A549 (cell line): ENCODE measurements around the gene ZNF335. TPM values are rescaled to one million over a fixed set of nuclear protein-coding genes. Genes with fewer than 3 reads are reported as not detected.
A peak's percentile ranks its signal among the peaks of the same experiment; 100 is the strongest.

Experiments used
- ATAC-seq, 2 experiments: fragments of 200-7000 bp in 1 of 2; fragments of >200 bp in 1 of 2; cut with Nextera tagmentation in 1 of 2; cut with Tn5 transposase in 1 of 2; 3 replicates each; pipeline versions ENCODE4 v1.8.0 to v1.9.1; 2018 to 2020; ENCODE audit warnings: mild to moderate bottlenecking in 1 of 2, moderate library complexity in 1 of 2
- CTCF ChIA-PET: fragments of 300-600 bp; sonication (Branson Sonifier 250); formaldehyde crosslinking; extraction: SDS; loops from one replicate; lab custom pipeline; 2021; ENCODE audit warnings: antibody characterized with exemption, inconsistent platforms; lab: Yijun Ruan, JAX
- POLR2A ChIA-PET: fragments of 350-600 bp; formaldehyde crosslinking; extraction: SDS; loops from one replicate; lab custom pipeline; 2021; ENCODE audit warnings: antibody characterized with exemption, inconsistent platforms; lab: Yijun Ruan, JAX
- DNase-seq, 2 experiments: peaks; one replicate each; pipeline versions ENCODE4 v3.0.0 to v3.0.0-alpha.2; 2011 to 2016; ENCODE audit warnings: low read depth in 1 of 2, low spot score in 1 of 2
- FAIRE-seq: peaks from 2 replicates; lab custom pipeline; 2011; peaks lifted over from hg19 to GRCh38; lab: Jason Lieb, UNC
- H3K27ac ChIP-seq, 2 experiments: fragments of >200 bp; sonication (Bioruptor Twin); formaldehyde crosslinking; 3 replicates each; pipeline ENCODE4 v1.5.1; 2016 to 2017
- H3K4me1 ChIP-seq: fragments of >200 bp; sonication (Bioruptor Twin); formaldehyde crosslinking; 3 replicates; pipeline ENCODE4 v1.6.1; 2016
- H3K4me2 ChIP-seq: fragments of >200 bp; sonication (Bioruptor Twin); formaldehyde crosslinking; 3 replicates; pipeline ENCODE4 v1.6.1; 2016
- H3K4me3 ChIP-seq: fragments of >200 bp; sonication (Bioruptor Twin); formaldehyde crosslinking; 3 replicates; pipeline ENCODE4 v1.5.1; 2016
- H3K9me3 ChIP-seq: fragments of >200 bp; sonication (Bioruptor Twin); formaldehyde crosslinking; 3 replicates; pipeline ENCODE4 v1.6.1; 2016
- BCL3 ChIP-seq: fragments of >200 bp; sonication (Bioruptor Twin); formaldehyde crosslinking; IDR thresholded peaks from 3 replicates; pipeline ENCODE4 v1.6.1; 2016
- BHLHE40 ChIP-seq: IDR thresholded peaks from 2 replicates; pipeline ENCODE4 v1.6.1; 2012; ENCODE audit warnings: low read depth, low read length, inconsistent platforms
- CBX8 ChIP-seq: fragments of 200-600 bp; sonication (generic); IDR thresholded peaks from 2 replicates; pipeline ENCODE4 v1.6.1; 2016
- CEBPB ChIP-seq, 2 experiments: fragments of >200 bp in 1 of 2; sonication (Bioruptor Twin) in 1 of 2; formaldehyde crosslinking in 1 of 2; IDR thresholded peaks; 2 replicates each; pipeline ENCODE4 v1.6.1; 2012 to 2016
- CHD2 ChIP-seq: fragments of 150-350 bp; IDR thresholded peaks from 2 replicates; pipeline ENCODE4 v1.6.1; 2014; ENCODE audit warnings: low read length; ENCODE audit not compliant: partially characterized antibody
- CTCF ChIP-seq: fragments of >200 bp; sonication (Bioruptor Twin); formaldehyde crosslinking; IDR thresholded peaks from 3 replicates; pipeline ENCODE4 v1.5.1; 2016
- E2F6 ChIP-seq: IDR thresholded peaks from 2 replicates; pipeline ENCODE4 v1.6.1; 2012; ENCODE audit warnings: low read depth, borderline replicate concordance
- EHF ChIP-seq: fragments of 250-450 bp; sonication (Bioruptor Pico); IDR thresholded peaks from 2 replicates; pipeline ENCODE4 v1.5.0; 2020; ENCODE audit warnings: mild to moderate bottlenecking
- EP300 ChIP-seq, 2 experiments: fragments of >200 bp; sonication (Bioruptor Twin); formaldehyde crosslinking; IDR thresholded peaks; 2 replicates in 1 of 2; 3 replicates in 1 of 2; pipeline ENCODE4 v1.6.1; 2016 to 2017
- FOSL2 ChIP-seq, 2 experiments: fragments of 450-650 bp in 1 of 2; fragments of >200 bp in 1 of 2; sonication (Bioruptor Twin) in 1 of 2; formaldehyde crosslinking; IDR thresholded peaks; 2 replicates each; pipeline versions ENCODE4 v1.5.0 to v1.6.1; 2016 to 2020; ENCODE audit warnings: mild to moderate bottlenecking in 1 of 2, moderate library complexity in 1 of 2
- FOXS1 ChIP-seq: fragments of 250-450 bp; sonication (Bioruptor Pico); IDR thresholded peaks from 2 replicates; pipeline ENCODE4 v1.5.0; 2020; ENCODE audit warnings: mild to moderate bottlenecking, moderate library complexity
- GATA3 ChIP-seq: IDR thresholded peaks from 2 replicates; pipeline ENCODE4 v1.6.1; 2012; ENCODE audit warnings: borderline replicate concordance
- HDAC2 ChIP-seq: fragments of 200-600 bp; sonication (generic); IDR thresholded peaks from 2 replicates; pipeline ENCODE4 v1.6.1; 2016
- HES2 ChIP-seq: fragments of >200 bp; sonication (Bioruptor Twin); formaldehyde crosslinking; IDR thresholded peaks from 2 replicates; pipeline ENCODE4 v1.6.1; 2016
- KDM5A ChIP-seq: fragments of 200-600 bp; sonication (generic); IDR thresholded peaks from 2 replicates; pipeline ENCODE4 v1.6.1; 2016; ENCODE audit warnings: antibody characterized with exemption, mild to moderate bottlenecking
- MAFK ChIP-seq: fragments of 450-650 bp; IDR thresholded peaks from 2 replicates; pipeline ENCODE4 v1.6.1; 2014; ENCODE audit not compliant: partially characterized antibody
- MAX ChIP-seq: IDR thresholded peaks from 2 replicates; pipeline ENCODE4 v1.6.1; 2012
- NFE2L2 ChIP-seq: fragments of 150-350 bp; conservative IDR thresholded peaks from 2 replicates; pipeline ENCODE4 v1.6.1; 2014; ENCODE audit warnings: low read length
- NPAS2 ChIP-seq: fragments of 250-450 bp; sonication (Bioruptor Pico); IDR thresholded peaks from 2 replicates; pipeline ENCODE4 v1.8.0; 2022; ENCODE audit warnings: mild to moderate bottlenecking, moderate library complexity, borderline replicate concordance
- RFX5 ChIP-seq: fragments of 450-650 bp; IDR thresholded peaks from 2 replicates; pipeline ENCODE4 v1.7.1; 2014; ENCODE audit warnings: antibody characterized with exemption, mild to moderate bottlenecking, moderate library complexity
- RNF2 ChIP-seq: fragments of 200-600 bp; sonication (generic); IDR thresholded peaks from 2 replicates; pipeline ENCODE4 v1.6.1; 2016; ENCODE audit warnings: low read depth, mild to moderate bottlenecking, antibody characterized with exemption, moderate library complexity, borderline replicate concordance
- SMC3 ChIP-seq: fragments of >200 bp; sonication (Bioruptor Twin); formaldehyde crosslinking; IDR thresholded peaks from 3 replicates; pipeline ENCODE4 v1.6.1; 2018; ENCODE audit warnings: inconsistent platforms
- SREBF2 ChIP-seq: fragments of 450-650 bp; IDR thresholded peaks from 2 replicates; pipeline ENCODE4 v1.6.1; 2014; ENCODE audit warnings: mild to moderate bottlenecking, moderate library complexity
- TP53 ChIP-seq: fragments of 250-450 bp; sonication (Bioruptor Pico); IDR thresholded peaks from 2 replicates; pipeline ENCODE4 v1.5.0; 2021; ENCODE audit warnings: mild to moderate bottlenecking, moderate library complexity
- ZC3H11A ChIP-seq: fragments of 450-650 bp; IDR thresholded peaks from 2 replicates; pipeline ENCODE4 v1.6.1; 2014; ENCODE audit warnings: antibody characterized with exemption, mild to moderate bottlenecking
- ZFP36 ChIP-seq: fragments of 450-650 bp; IDR thresholded peaks from 2 replicates; pipeline ENCODE4 v1.6.1; 2014; ENCODE audit warnings: borderline replicate concordance; ENCODE audit not compliant: partially characterized antibody
- WGBS: methylation state at CpG from one replicate; pipeline ENCODE4 v1.1.6; 2017; ENCODE audit errors: missing lambda C conversion rate; 5-methylcytosine and 5-hydroxymethylcytosine counted together
- polyA plus RNA-seq, 4 experiments: library from polyadenylated mRNA; depleted of rRNA in 3 of 4; stranded (reverse); fragments of >200 nt; fragmentation: RNase III in 1 of 4; extraction: RNeasy Plus Mini Kit Qiagen cat#74134 plus additional on column Dnase treatment in 1 of 4; gene quantifications; 2 replicates in 3 of 4; 3 replicates in 1 of 4; pipeline ENCODE4 v1.2.3, GENCODE V29; 2011 to 2017

ZNF335 gene
- polyA plus RNA-seq, 2 of the 4 experiments (the other 2 are of a cell fraction) = 7.3 to 9.3 TPM

- no peak for TF ChIP-seq HES2
- no peak for TF ChIP-seq BHLHE40
- TF ChIP-seq CHD2 = no peak
- no peak for TF ChIP-seq RFX5
- TF ChIP-seq SREBF2 = no peak
- no peak for TF ChIP-seq MAX
- TF ChIP-seq FOSL2 (IDR thresholded peaks at IDR 0.05) = no peak
- peak; percentile 83 for TF ChIP-seq FOSL2 (CRISPR knock-in tag; IDR thresholded peaks at IDR 0.05)
- TF ChIP-seq EP300 (IDR thresholded peaks at IDR 0.05) = no peak
- peak; percentile 75 for TF ChIP-seq NFE2L2
- peak; percentile 87 for TF ChIP-seq MAFK
- TF ChIP-seq HDAC2 = no peak
- no peak for TF ChIP-seq CEBPB (IDR thresholded peaks at IDR 0.05)
- TF ChIP-seq CTCF = no peak
- TF ChIP-seq BCL3 = no peak
- TF ChIP-seq FOXS1 = no peak
- TF ChIP-seq, all 56 proteins: peak for 3
- ChIA-PET POLR2A (interaction anchor here (0.8 to 4.9 kb wide), 2 partner anchors 9 to 10 kb away, joined by 3 to 31 read pairs; partner anchors contain the start of gene PCIF1), CTCF (interaction anchor here (0.7 to 21.4 kb wide), 10 partner anchors 9 to 154 kb away, joined by 3 to 358 read pairs (median 4); partner anchors contain the start of gene ZNF335)
- peaks cover 16% of the 10 kb centered on the region for H3K4me1 ChIP-seq
- 53% methylated on average over 9 of the region's 15 CpGs for WGBS
- H3K4me2 ChIP-seq = peak overlapping the region; percentile 49
- peak; percentile 28 to 55 for DNase-seq
- no peak for FAIRE-seq
- peak overlapping the region; percentile 64 to 78 for H3K27ac ChIP-seq
- no peak overlapping the region for H3K4me3 ChIP-seq
- ATAC-seq = no peak; a peak in 1 of 6 replicates
- no peaks in the 10 kb centered on the region for H3K9me3 ChIP-seq
Observed at GRCh38 chr20:45944151-45944964, 27.6 kb downstream of the ZNF335 start.

- TF ChIP-seq CEBPB (IDR thresholded peaks at IDR 0.05) (no peak), GATA3 (no peak), CHD2 (no peak), NPAS2 (CRISPR knock-in tag) (no peak), MAFK (no peak), MAX (no peak), ZC3H11A (no peak), ZFP36 (no peak), EP300 (IDR thresholded peaks at IDR 0.05) (no peak), EHF (no peak), SMC3 (no peak), E2F6 (no peak), RNF2 (no peak), CBX8 (no peak), RFX5 (no peak), TP53 (CRISPR knock-in tag) (no peak), KDM5A (no peak), NFE2L2 (no peak)
- TF ChIP-seq, all 56 proteins: peak for 0
- FAIRE-seq = no peak
- H3K4me3 ChIP-seq = no peak overlapping the region
- no peak for DNase-seq
- POLR2A ChIA-PET = interaction anchor here (4.9 kb wide), 1 partner anchor 9 kb away, joined by 31 read pairs; the partner anchor contains the start of gene PCIF1
- WGBS = 96% methylated on average over 6 of the region's 6 CpGs
- H3K9me3 ChIP-seq = no peaks in the 10 kb centered on the region
- H3K4me2 ChIP-seq = peak overlapping the region; percentile 49
- peak overlapping the region; percentile 64 to 78; a peak in 5 of 6 replicates for H3K27ac ChIP-seq
- no peak for ATAC-seq
- peaks cover 16% of the 10 kb centered on the region for H3K4me1 ChIP-seq
- CTCF ChIA-PET = interaction anchor here (1.1 to 21.4 kb wide), 6 partner anchors 10 to 144 kb away, joined by 3 to 358 read pairs (median 6); partner anchors contain the start of gene ZNF335
Observed at GRCh38 chr20:45943613-45944012, 28.4 kb downstream of the ZNF335 start.
